ENCODE measurements around the gene EPHA6.
"Not testable (repeated sequence)": the region's sequence is repeated elsewhere in the genome, so short reads cannot be mapped to it uniquely, and the experiment has no call there.

Gene EPHA6

GRCh38 chr3:96900031-96900430, 85.6 kb downstream of the EPHA6 start:
- no peak overlapping the region for H3K4me3 ChIP-seq (ENCODE audit: low read depth, low read length)
- TF ChIP-seq, protein P1, sequence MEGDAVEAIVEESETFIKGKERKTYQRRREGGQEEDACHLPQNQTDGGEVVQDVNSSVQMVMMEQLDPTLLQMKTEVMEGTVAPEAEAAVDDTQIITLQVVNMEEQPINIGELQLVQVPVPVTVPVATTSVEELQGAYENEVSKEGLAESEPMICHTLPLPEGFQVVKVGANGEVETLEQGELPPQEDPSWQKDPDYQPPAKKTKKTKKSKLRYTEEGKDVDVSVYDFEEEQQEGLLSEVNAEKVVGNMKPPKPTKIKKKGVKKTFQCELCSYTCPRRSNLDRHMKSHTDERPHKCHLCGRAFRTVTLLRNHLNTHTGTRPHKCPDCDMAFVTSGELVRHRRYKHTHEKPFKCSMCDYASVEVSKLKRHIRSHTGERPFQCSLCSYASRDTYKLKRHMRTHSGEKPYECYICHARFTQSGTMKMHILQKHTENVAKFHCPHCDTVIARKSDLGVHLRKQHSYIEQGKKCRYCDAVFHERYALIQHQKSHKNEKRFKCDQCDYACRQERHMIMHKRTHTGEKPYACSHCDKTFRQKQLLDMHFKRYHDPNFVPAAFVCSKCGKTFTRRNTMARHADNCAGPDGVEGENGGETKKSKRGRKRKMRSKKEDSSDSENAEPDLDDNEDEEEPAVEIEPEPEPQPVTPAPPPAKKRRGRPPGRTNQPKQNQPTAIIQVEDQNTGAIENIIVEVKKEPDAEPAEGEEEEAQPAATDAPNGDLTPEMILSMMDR (IDR thresholded peaks at IDR 0.05; ENCODE audit: low read depth, low read length): no peak

DNA sequence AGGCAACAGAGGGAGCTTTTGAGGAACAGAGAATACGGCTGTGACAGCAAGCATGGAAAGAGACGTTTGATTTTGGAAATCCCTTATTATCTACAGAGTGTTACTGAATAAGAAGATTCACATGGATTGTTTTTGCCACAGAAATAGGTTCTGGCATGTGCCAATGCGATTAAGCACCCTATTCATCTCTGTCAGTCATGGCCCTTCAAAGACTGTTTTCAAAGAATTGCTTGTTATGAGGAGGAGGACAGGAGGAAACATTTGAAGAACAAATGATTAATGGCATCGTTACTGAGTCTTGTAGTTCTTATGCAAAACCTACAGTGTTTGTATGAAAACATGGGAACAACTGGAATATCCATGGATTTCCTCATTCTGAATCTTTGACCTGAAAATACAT, 86.2 kb downstream of the EPHA6 start:
- TF ChIP-seq, protein P1 (IDR thresholded peaks at IDR 0.05; ENCODE audit: low read depth, low read length): no peak
- H3K4me3 ChIP-seq (ENCODE audit: low read depth, low read length): no peak overlapping the region

DNA sequence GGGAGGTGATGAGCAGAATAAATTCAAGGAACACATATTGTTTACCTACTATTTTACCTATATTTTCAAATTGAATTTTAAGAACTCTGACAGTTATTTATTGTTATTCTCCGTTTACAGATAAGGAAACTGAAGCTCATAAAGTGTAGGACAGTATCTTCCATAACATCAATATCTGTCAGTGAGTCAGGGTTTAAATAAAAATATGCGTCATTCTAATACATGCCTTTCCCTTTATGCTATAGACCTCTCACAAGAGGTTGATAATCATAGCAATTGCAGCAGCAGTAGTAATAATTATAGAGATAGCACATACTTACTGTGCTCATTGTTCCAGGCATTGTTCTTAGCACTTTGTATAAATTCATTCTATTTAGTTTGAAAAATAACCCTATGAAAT, 101.1 kb downstream of the EPHA6 start:
- TF ChIP-seq, protein P1 (IDR thresholded peaks at IDR 0.05; ENCODE audit: low read depth, low read length): no peak
- no peak overlapping the region for H3K4me3 ChIP-seq (ENCODE audit: low read depth, low read length)

GRCh38 chr3:96931119-96931862, 116.9 kb downstream of the EPHA6 start:
- H3K4me3 ChIP-seq (ENCODE audit: low read depth, low read length): no peak overlapping the region
- TF ChIP-seq, protein P1 (IDR thresholded peaks at IDR 0.05; ENCODE audit: low read depth, low read length): no peak

- H3K4me3 ChIP-seq (ENCODE audit: low read depth, low read length): not testable (repeated sequence)
These were observed 127.7 kb downstream of the EPHA6 start for GRCh38 chr3:96942131-96942530.

DNA sequence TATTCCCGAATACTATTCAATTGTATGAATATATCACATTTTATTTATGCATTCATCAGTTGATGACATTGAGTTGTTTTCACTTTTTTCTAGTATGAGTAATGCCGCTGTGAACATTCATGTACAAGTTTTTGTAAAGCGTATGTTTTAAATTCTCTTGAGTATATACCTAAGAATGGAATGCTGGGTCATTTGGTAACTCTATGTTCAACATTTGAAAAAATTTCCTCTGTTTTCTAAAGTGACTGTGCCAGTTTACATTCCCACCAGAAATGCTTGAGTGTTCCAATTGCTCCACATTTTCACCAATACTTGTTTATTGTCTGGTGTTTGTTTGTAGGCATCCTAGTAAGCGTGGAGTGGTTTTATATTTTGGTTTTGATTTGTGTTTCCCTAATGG, 144.5 kb downstream of the EPHA6 start:
- TF ChIP-seq, protein P1 (IDR thresholded peaks at IDR 0.05; ENCODE audit: low read depth, low read length): no peak

DNA sequence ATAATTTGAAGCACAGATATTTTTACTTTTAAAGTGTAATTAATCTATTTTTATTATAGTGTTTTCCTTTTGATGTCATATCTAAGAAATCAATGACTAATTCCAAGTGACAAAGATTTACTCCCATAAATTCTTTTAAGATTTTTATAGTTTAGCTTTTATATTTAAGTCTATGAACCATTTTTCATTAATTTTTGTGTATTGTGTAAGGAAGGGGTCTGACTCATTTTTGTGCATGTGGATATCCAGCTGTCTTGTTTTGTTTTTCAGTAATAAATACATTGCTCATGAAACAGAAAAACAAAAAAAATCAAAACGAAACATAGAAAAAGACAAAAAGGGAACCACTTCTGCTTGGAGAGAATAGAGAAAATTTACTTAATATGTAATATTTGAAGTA, 145.1 kb downstream of the EPHA6 start:
- TF ChIP-seq, protein P1 (IDR thresholded peaks at IDR 0.05; ENCODE audit: low read depth, low read length): no peak
- H3K4me3 ChIP-seq (ENCODE audit: low read depth, low read length): no peak overlapping the region

More for the DNA sequence above, 144.5 kb downstream of the EPHA6 start:
- H3K4me3 ChIP-seq (ENCODE audit: low read depth, low read length): no peak overlapping the region
